ENCODE data around the gene KLHL21. TPM values are rescaled to one million over a fixed set of nuclear protein-coding genes. Genes with fewer than 3 reads are reported as not detected.

KLHL21 gene
- total RNA-seq, 1 experiment from 2014 or later = 17.6 TPM

DNA sequence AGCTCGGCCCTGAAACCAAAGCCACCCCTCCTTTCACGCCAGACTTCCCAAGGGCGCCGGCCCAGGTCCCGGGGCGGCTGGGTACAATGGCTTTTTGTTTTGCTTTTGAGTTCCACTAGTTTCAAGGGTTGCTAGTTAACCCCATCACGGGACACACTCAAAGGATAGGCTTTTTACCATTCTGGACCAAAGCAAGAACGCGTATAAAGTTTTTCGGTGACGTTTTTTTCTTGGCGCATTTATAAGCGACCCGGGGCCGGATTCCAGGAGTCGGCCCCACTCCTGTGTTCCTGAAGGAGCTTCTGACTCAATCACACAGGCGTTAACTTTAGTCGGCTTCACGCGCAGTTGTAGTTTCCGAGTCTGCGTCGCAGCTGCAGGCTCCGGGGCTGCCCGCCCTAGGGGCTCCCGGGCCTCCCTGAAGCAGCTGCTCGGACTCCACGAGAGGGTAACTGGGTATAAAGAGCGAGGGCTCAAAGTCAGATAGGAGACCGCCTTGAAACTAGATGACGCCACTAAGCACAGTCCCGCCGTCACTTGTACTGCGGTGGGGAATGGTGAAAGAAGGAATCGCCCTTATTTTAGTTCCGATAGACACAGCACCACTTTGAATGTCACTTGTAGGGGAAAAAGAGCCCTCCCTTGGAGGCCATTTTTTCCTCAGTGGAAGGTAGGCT lies 707 bp upstream of the KLHL21 start:
- ATAC-seq = peak; percentile 10
- H3K4me3 Mint-ChIP-seq = peak overlapping the region; percentile 80
- no peak for DNase-seq (ENCODE audit: low spot score)
- peak overlapping the region; percentile 97 for H3K27ac Mint-ChIP-seq
- ChIA-PET CTCF (interaction anchor here (0.6 to 2.3 kb wide), 15 partner anchors 10 to 474 kb away, joined by 3 to 10 read pairs (median 4); partner anchors contain the start of genes ACOT7, NOL9, PHF13 and TAS1R1), POLR2A (interaction anchor here (1.0 to 1.8 kb wide), 5 partner anchors 9 to 43 kb away, joined by 3 to 8 read pairs (median 5); partner anchors contain the start of genes THAP3 and ZBTB48)
- TF ChIP-seq CREM (CRISPR knock-in tag; IDR thresholded peaks at IDR 0.05) = 0 out of 2 replicates have a peak, but pooled peaks have one; percentile 23
- TF ChIP-seq IRF2 (CRISPR knock-in tag; IDR thresholded peaks at IDR 0.05; ENCODE audit: borderline replicate concordance, low read depth) = no peak
- TF ChIP-seq, protein P1, sequence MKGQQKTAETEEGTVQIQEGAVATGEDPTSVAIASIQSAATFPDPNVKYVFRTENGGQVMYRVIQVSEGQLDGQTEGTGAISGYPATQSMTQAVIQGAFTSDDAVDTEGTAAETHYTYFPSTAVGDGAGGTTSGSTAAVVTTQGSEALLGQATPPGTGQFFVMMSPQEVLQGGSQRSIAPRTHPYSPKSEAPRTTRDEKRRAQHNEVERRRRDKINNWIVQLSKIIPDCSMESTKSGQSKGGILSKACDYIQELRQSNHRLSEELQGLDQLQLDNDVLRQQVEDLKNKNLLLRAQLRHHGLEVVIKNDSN (CRISPR knock-in tag; IDR thresholded peaks at IDR 0.05) = peak; percentile 28; the same call in 1 of the 2 replicates
- no peaks in the 10 kb centered on the region for H3K9me3 Mint-ChIP-seq
- H3K27me3 Mint-ChIP-seq (ENCODE audit: low read depth) = no peaks in the 10 kb centered on the region; the same call in 1 of the 2 replicates
- peaks cover 23% of the 10 kb centered on the region for H3K4me1 Mint-ChIP-seq
- no peaks in the 10 kb centered on the region for H3K36me3 Mint-ChIP-seq

DNA sequence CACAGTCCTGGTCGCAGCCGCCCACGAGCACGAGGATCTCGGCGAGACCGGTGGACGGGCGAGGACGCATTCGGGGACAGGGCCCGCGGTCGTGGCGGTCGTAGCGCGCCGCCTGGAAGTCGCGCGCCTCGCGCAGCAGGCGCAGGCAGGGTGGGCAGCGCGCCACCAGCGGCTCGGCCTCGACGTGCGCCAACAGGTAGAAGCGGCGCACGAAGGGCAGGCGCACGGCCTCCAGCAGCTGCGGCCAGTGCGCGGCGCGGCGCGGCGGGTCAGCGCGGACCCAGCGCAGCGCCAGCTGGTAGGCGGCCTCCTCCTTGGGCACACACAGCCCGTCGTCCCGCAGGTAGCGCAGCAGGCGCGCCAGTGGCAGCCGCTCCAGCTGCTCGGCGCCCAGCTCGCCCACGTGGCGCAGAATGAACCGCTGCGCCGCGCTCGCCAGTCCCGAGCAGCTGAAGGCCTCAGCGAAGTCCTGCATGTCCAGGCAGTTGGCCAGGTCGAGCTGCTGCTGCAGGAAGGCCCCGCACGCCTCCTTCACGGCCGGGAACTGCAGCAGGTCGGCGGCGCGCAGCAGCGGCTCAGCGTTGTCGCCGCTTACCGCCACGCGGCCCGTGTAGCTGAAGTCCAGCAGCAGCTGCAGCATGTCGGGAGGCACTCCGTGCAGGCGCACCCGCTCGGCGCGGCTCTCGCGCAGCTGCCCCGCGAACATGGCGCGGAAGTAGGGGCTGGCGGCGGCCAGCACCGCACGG lies 573 bp downstream of the KLHL21 start:
- peak; percentile 29 for DNase-seq (ENCODE audit: low spot score)
- ATAC-seq = peak; percentile 13
- H3K4me1 Mint-ChIP-seq = peaks cover 23% of the 10 kb centered on the region
- H3K36me3 Mint-ChIP-seq = peaks cover 3% of the 10 kb centered on the region; the same call in 1 of the 2 replicates
- H3K9me3 Mint-ChIP-seq = no peaks in the 10 kb centered on the region
- ChIA-PET POLR2A (interaction anchor here (0.8 to 1.5 kb wide), 7 partner anchors 12 to 44 kb away, joined by 3 to 6 read pairs (median 4); partner anchors contain the start of genes PHF13 and THAP3), CTCF (interaction anchor here (0.6 to 1.9 kb wide), 14 partner anchors 8 to 468 kb away, joined by 3 to 8 read pairs (median 4); partner anchors contain the start of genes NOL9, PHF13, THAP3 and ZBTB48)
- H3K27me3 Mint-ChIP-seq (ENCODE audit: low read depth) = no peaks in the 10 kb centered on the region; the same call in 1 of the 2 replicates
- H3K4me3 Mint-ChIP-seq = peak overlapping the region; percentile 80
- H3K27ac Mint-ChIP-seq = no peak overlapping the region
- TF ChIP-seq, protein P2, sequence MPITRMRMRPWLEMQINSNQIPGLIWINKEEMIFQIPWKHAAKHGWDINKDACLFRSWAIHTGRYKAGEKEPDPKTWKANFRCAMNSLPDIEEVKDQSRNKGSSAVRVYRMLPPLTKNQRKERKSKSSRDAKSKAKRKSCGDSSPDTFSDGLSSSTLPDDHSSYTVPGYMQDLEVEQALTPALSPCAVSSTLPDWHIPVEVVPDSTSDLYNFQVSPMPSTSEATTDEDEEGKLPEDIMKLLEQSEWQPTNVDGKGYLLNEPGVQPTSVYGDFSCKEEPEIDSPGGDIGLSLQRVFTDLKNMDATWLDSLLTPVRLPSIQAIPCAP (CRISPR knock-in tag; IDR thresholded peaks at IDR 0.05) = peak; percentile 81
- no peak for TF ChIP-seq JAZF1 (CRISPR knock-in tag; IDR thresholded peaks at IDR 0.05)
- peak; percentile 79; the same call in 1 of the 2 replicates for TF ChIP-seq RELA (CRISPR knock-in tag; IDR thresholded peaks at IDR 0.05; ENCODE audit: borderline replicate concordance)
- no peak for TF ChIP-seq ZNF671 (CRISPR knock-in tag; IDR thresholded peaks at IDR 0.05)
- no peak for TF ChIP-seq TEAD4 (CRISPR knock-in tag; IDR thresholded peaks at IDR 0.05)
- TF ChIP-seq PRRX2 (CRISPR knock-in tag; IDR thresholded peaks at IDR 0.05) = no peak
- no peak for TF ChIP-seq FOXJ3 (CRISPR knock-in tag; IDR thresholded peaks at IDR 0.05; ENCODE audit: borderline replicate concordance)
- TF ChIP-seq, protein P3, sequence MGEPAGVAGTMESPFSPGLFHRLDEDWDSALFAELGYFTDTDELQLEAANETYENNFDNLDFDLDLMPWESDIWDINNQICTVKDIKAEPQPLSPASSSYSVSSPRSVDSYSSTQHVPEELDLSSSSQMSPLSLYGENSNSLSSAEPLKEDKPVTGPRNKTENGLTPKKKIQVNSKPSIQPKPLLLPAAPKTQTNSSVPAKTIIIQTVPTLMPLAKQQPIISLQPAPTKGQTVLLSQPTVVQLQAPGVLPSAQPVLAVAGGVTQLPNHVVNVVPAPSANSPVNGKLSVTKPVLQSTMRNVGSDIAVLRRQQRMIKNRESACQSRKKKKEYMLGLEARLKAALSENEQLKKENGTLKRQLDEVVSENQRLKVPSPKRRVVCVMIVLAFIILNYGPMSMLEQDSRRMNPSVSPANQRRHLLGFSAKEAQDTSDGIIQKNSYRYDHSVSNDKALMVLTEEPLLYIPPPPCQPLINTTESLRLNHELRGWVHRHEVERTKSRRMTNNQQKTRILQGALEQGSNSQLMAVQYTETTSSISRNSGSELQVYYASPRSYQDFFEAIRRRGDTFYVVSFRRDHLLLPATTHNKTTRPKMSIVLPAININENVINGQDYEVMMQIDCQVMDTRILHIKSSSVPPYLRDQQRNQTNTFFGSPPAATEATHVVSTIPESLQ (CRISPR knock-in tag; IDR thresholded peaks at IDR 0.05) = no peak
- TF ChIP-seq, protein P4, sequence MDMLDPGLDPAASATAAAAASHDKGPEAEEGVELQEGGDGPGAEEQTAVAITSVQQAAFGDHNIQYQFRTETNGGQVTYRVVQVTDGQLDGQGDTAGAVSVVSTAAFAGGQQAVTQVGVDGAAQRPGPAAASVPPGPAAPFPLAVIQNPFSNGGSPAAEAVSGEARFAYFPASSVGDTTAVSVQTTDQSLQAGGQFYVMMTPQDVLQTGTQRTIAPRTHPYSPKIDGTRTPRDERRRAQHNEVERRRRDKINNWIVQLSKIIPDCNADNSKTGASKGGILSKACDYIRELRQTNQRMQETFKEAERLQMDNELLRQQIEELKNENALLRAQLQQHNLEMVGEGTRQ (CRISPR knock-in tag; IDR thresholded peaks at IDR 0.05) = no peak; the same call in 1 of the 2 replicates
- TF ChIP-seq NFYB (CRISPR knock-in tag; conservative IDR thresholded peaks at IDR 0.05; ENCODE audit: low read depth) = no peak
- TF ChIP-seq ZNF121 (CRISPR knock-in tag; IDR thresholded peaks at IDR 0.05) = peak; percentile 81; the same call in 1 of the 2 replicates
- no peak; the same call in 1 of the 2 replicates for TF ChIP-seq SP1 (CRISPR knock-in tag; conservative IDR thresholded peaks at IDR 0.05)
- no peak for TF ChIP-seq OVOL2 (CRISPR knock-in tag; IDR thresholded peaks at IDR 0.05; ENCODE audit: borderline replicate concordance)
- TF ChIP-seq, protein P5, sequence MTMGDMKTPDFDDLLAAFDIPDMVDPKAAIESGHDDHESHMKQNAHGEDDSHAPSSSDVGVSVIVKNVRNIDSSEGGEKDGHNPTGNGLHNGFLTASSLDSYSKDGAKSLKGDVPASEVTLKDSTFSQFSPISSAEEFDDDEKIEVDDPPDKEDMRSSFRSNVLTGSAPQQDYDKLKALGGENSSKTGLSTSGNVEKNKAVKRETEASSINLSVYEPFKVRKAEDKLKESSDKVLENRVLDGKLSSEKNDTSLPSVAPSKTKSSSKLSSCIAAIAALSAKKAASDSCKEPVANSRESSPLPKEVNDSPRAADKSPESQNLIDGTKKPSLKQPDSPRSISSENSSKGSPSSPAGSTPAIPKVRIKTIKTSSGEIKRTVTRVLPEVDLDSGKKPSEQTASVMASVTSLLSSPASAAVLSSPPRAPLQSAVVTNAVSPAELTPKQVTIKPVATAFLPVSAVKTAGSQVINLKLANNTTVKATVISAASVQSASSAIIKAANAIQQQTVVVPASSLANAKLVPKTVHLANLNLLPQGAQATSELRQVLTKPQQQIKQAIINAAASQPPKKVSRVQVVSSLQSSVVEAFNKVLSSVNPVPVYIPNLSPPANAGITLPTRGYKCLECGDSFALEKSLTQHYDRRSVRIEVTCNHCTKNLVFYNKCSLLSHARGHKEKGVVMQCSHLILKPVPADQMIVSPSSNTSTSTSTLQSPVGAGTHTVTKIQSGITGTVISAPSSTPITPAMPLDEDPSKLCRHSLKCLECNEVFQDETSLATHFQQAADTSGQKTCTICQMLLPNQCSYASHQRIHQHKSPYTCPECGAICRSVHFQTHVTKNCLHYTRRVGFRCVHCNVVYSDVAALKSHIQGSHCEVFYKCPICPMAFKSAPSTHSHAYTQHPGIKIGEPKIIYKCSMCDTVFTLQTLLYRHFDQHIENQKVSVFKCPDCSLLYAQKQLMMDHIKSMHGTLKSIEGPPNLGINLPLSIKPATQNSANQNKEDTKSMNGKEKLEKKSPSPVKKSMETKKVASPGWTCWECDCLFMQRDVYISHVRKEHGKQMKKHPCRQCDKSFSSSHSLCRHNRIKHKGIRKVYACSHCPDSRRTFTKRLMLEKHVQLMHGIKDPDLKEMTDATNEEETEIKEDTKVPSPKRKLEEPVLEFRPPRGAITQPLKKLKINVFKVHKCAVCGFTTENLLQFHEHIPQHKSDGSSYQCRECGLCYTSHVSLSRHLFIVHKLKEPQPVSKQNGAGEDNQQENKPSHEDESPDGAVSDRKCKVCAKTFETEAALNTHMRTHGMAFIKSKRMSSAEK (CRISPR knock-in tag; IDR thresholded peaks at IDR 0.05; ENCODE audit: borderline replicate concordance) = no peak
- TF ChIP-seq, protein P1 (CRISPR knock-in tag; IDR thresholded peaks at IDR 0.05) = peak; percentile 32; the same call in 1 of the 2 replicates
- TF ChIP-seq, protein P6, sequence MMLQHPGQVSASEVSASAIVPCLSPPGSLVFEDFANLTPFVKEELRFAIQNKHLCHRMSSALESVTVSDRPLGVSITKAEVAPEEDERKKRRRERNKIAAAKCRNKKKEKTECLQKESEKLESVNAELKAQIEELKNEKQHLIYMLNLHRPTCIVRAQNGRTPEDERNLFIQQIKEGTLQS (CRISPR knock-in tag; conservative IDR thresholded peaks at IDR 0.05) = 0 out of 2 replicates have a peak, but pooled peaks have one; percentile 64
- TF ChIP-seq CREM (CRISPR knock-in tag; IDR thresholded peaks at IDR 0.05) = no peak; the same call in 1 of the 2 replicates
- TF ChIP-seq, protein P7, sequence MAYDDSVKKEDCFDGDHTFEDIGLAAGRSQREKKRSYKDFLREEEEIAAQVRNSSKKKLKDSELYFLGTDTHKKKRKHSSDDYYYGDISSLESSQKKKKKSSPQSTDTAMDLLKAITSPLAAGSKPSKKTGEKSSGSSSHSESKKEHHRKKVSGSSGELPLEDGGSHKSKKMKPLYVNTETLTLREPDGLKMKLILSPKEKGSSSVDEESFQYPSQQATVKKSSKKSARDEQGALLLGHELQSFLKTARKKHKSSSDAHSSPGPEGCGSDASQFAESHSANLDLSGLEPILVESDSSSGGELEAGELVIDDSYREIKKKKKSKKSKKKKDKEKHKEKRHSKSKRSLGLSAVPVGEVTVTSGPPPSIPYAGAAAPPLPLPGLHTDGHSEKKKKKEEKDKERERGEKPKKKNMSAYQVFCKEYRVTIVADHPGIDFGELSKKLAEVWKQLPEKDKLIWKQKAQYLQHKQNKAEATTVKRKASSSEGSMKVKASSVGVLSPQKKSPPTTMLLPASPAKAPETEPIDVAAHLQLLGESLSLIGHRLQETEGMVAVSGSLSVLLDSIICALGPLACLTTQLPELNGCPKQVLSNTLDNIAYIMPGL (CRISPR knock-in tag; IDR thresholded peaks at IDR 0.05) = 0 out of 2 replicates have a peak, but pooled peaks have one; percentile 42

Data from WTC11 (cell line).